DND-41 (cell line): ENCODE data around the gene PRXL2A.
"Not testable (repeated sequence)": the region's sequence is repeated elsewhere in the genome, so short reads cannot be mapped to it uniquely, and the experiment has no call there.

Source experiments
- ATAC-seq: fragments of 200-7000 bp; cut with Tn5 transposase; 3 replicates; pipeline ENCODE4 v1.9.1; 2021; ENCODE audit warnings: low read depth; ENCODE audit not compliant: insufficient read depth
- DNase-seq: peaks from one replicate; pipeline ENCODE4 v3.0.0-alpha.2; 2020
- H2AFZ ChIP-seq: 2 replicates; pipeline ENCODE4 v1.6.0; 2012; ENCODE audit warnings: low read depth, low read length
- H3K27ac ChIP-seq: 2 replicates; pipeline ENCODE4 v1.5.1; 2012; ENCODE audit warnings: low read length, inconsistent platforms
- H3K27me3 ChIP-seq: fragments of 200-600 bp; sonication (generic); 2 replicates; pipeline ENCODE4 v1.6.0; 2012; ENCODE audit warnings: low read length, mild to moderate bottlenecking, inconsistent platforms; ENCODE audit not compliant: insufficient read depth, poor library complexity
- H3K36me3 ChIP-seq: 2 replicates; pipeline ENCODE4 v1.5.1; 2012; ENCODE audit warnings: low read length, inconsistent platforms; ENCODE audit not compliant: insufficient read depth
- H3K4me1 ChIP-seq: 2 replicates; pipeline ENCODE4 v1.5.1; 2012; ENCODE audit warnings: mild to moderate bottlenecking, low read length; ENCODE audit not compliant: insufficient read depth
- H3K4me2 ChIP-seq: 2 replicates; pipeline ENCODE4 v1.6.0; 2012; ENCODE audit warnings: mild to moderate bottlenecking, moderate library complexity, low read length, inconsistent platforms; ENCODE audit not compliant: insufficient read depth
- H3K4me3 ChIP-seq, 2 experiments: fragments of 200-600 bp in 1 of 2; shearing (Covaris generic) in 1 of 2; 2 replicates each; pipeline ENCODE4 v1.5.1; 2012 to 2016; ENCODE audit warnings: inconsistent platforms in 2 of 2, low read length in 2 of 2, mild to moderate bottlenecking in 2 of 2, low read depth in 1 of 2, moderate library complexity in 1 of 2
- H3K79me2 ChIP-seq: 2 replicates; pipeline ENCODE4 v1.6.0; 2012; ENCODE audit warnings: low read length, inconsistent platforms; ENCODE audit not compliant: insufficient read depth
- H3K9ac ChIP-seq: 2 replicates; pipeline ENCODE4 v1.6.0; 2012; ENCODE audit warnings: low read depth, mild to moderate bottlenecking, inconsistent platforms, low read length, moderate library complexity
- H3K9me3 ChIP-seq: 2 replicates; pipeline ENCODE4 v1.5.1; 2012; ENCODE audit warnings: low read length, moderate library complexity, mild to moderate bottlenecking, inconsistent platforms; ENCODE audit not compliant: insufficient read depth, severe bottlenecking
- H4K20me1 ChIP-seq: 2 replicates; pipeline ENCODE4 v1.6.0; 2012; ENCODE audit warnings: low read length; ENCODE audit not compliant: insufficient read depth
- EZH2 ChIP-seq: IDR thresholded peaks from 3 replicates; pipeline ENCODE4 v1.6.1; 2012; ENCODE audit warnings: borderline replicate concordance, low read depth, mild to moderate bottlenecking, moderate library complexity, low read length, inconsistent platforms; ENCODE audit not compliant: severe bottlenecking
- TF ChIP-seq, protein P1 (sequence below): IDR thresholded peaks from 2 replicates; pipeline ENCODE4 v1.5.1; 2012; ENCODE audit warnings: borderline replicate concordance, low read length, moderate library complexity, mild to moderate bottlenecking; ENCODE audit not compliant: poor library complexity, severe bottlenecking; ENCODE audit errors: extremely low read depth

PRXL2A gene

DNA sequence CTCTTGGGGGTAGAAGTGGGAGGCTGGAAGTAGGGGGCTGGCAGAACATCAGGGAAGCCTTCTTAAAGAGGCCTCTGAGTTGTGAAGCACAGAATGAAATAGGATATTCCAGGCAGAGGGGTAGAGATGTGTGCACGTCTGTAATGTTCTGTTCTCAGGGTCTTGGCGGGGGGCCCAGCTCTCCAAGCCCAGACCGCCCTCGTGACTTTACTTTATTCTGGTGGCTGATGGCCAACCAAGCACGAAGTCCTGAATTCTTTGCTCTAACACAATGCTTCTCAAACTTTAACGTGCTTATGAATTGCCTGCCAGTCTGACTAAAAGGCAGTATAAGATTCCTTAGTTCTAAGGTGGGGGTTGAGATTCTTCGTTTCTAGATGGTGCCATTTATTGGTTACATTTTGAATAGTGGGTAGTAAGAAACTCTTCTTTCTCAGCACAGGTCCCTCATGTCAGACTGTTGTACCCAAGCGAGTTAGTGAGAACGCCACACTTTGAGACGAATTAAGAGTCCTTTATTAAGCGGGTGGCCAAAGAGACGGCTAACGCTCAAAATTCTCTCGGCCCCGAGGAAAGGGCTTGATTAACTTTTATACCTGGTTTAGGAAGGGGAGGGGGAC lies 8.2 kb downstream of the PRXL2A start:
- Histone ChIP-seq H3K9ac (no peak overlapping the region), H3K27ac (no peak overlapping the region), H3K27me3 (peaks cover 4% of the 10 kb centered on the region), H2AFZ (no peak overlapping the region), H3K4me2 (no peak overlapping the region), H3K4me1 (peaks cover 10% of the 10 kb centered on the region), H3K79me2 (peaks cover 14% of the 10 kb centered on the region; the same call in 1 of the 2 replicates), H3K9me3 (no peaks in the 10 kb centered on the region), H3K4me3 (no peak overlapping the region), H3K36me3 (peaks cover 5% of the 10 kb centered on the region; the same call in 1 of the 2 replicates), H4K20me1 (peaks cover 13% of the 10 kb centered on the region; the same call in 1 of the 2 replicates)
- TF ChIP-seq EZH2 = no peak
- TF ChIP-seq, protein P1, sequence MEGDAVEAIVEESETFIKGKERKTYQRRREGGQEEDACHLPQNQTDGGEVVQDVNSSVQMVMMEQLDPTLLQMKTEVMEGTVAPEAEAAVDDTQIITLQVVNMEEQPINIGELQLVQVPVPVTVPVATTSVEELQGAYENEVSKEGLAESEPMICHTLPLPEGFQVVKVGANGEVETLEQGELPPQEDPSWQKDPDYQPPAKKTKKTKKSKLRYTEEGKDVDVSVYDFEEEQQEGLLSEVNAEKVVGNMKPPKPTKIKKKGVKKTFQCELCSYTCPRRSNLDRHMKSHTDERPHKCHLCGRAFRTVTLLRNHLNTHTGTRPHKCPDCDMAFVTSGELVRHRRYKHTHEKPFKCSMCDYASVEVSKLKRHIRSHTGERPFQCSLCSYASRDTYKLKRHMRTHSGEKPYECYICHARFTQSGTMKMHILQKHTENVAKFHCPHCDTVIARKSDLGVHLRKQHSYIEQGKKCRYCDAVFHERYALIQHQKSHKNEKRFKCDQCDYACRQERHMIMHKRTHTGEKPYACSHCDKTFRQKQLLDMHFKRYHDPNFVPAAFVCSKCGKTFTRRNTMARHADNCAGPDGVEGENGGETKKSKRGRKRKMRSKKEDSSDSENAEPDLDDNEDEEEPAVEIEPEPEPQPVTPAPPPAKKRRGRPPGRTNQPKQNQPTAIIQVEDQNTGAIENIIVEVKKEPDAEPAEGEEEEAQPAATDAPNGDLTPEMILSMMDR = no peak
- ATAC-seq = no peak
- no peak for DNase-seq

DNA sequence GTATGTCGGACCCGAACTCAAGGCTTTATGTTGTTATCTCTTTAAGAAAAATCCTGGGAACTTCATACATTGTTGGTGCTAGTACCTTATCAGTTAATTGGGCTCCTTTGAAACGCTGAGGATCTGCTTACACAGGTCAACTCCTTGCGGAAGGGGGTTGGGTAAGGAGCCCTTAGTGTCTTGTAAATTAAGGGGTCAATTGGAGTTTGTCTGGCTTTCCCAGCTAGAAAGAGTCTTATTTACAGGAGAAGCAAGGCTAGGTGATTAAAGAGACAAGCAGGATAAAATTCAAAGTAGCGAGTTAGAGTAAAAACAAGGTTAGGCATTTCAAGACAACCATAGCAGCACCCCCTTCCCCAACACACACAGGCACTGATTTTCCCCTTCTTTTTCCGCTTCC lies 8.9 kb downstream of the PRXL2A start:
- ATAC-seq, H3K27ac ChIP-seq, H2AFZ ChIP-seq, H3K4me2 ChIP-seq, H3K27me3 ChIP-seq, H3K79me2 ChIP-seq, H3K4me1 ChIP-seq, H3K9me3 ChIP-seq, H3K36me3 ChIP-seq, H3K9ac ChIP-seq, H3K4me3 ChIP-seq, DNase-seq: not testable (repeated sequence)
- H4K20me1 ChIP-seq = peaks cover 13% of the 10 kb centered on the region; the same call in 1 of the 2 replicates

DNA sequence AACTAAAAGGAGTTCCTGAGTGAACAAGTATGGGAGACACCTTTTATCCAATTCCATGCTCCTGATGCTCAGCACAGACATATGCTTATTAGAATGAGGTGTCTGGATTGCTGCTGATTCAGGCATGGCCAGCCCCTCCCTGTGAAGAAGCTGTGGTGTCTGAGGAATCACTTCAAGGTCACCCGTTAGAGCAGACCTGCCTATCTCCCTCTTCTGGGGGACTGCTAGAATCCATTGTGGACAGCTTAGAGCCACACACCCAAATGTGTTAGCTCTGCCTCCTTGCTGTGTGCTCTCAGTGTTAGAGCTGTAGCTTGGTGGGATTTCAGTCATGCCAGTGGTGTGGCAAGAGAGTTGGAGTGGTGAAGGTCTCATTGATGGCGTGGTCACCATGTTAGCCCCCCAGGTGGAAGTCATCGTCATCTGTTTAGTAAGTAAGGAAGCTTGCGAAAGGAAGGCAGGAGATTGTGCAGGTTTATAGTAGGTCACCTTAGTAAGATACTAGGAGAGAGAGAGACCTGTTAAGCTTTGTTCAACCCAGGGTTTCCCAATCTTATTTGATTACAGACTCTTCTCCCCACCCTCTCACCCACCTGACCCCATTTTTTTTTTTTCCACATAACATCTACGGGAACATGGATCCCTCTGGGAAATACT lies 12.8 kb downstream of the PRXL2A start:
- Histone ChIP-seq H3K9ac (no peak overlapping the region), H3K9me3 (no peaks in the 10 kb centered on the region), H3K4me2 (no peak overlapping the region), H3K4me3 (no peak overlapping the region), H2AFZ (no peak overlapping the region), H3K27ac (no peak overlapping the region), H3K36me3 (peaks cover 23% of the 10 kb centered on the region), H3K4me1 (no peaks in the 10 kb centered on the region), H3K79me2 (0 out of 2 replicates have a peak, but pooled peaks cover 2% of the 10 kb centered on the region), H4K20me1 (0 out of 2 replicates have a peak, but pooled peaks cover 5% of the 10 kb centered on the region), H3K27me3 (peaks cover 4% of the 10 kb centered on the region)
- ATAC-seq (no peak), DNase-seq (no peak)
- TF ChIP-seq, protein P1 = no peak
- no peak for TF ChIP-seq EZH2
